H9 (cell line): ENCODE data around the gene DAPK1. TPM values are rescaled to one million over a fixed set of nuclear protein-coding genes. Genes with fewer than 3 reads are reported as not detected.

ENCODE experiments used
- DNase-seq: peaks from one replicate; pipeline ENCODE4 v3.0.0-alpha.2; 2017
- H2AFZ ChIP-seq: one replicate; pipeline ENCODE4 v1.6.1; 2013; ENCODE audit warnings: mild to moderate bottlenecking, low read length, control low read depth, moderate library complexity
- H2AK5ac ChIP-seq: 2 replicates; pipeline ENCODE4 v1.6.1; 2013; ENCODE audit warnings: low read length, control low read depth, mixed read lengths; ENCODE audit not compliant: insufficient read length
- H2BK120ac ChIP-seq: one replicate; pipeline ENCODE4 v1.6.1; 2013; ENCODE audit warnings: low read depth, mild to moderate bottlenecking, low read length, control low read depth, inconsistent platforms; ENCODE audit not compliant: poor library complexity, severe bottlenecking
- H2BK12ac ChIP-seq: 2 replicates; pipeline ENCODE4 v1.6.1; 2013; ENCODE audit warnings: low read length, control low read depth, mixed read lengths, low read depth; ENCODE audit not compliant: insufficient read length
- H2BK15ac ChIP-seq: 2 replicates; pipeline ENCODE4 v1.6.1; 2013; ENCODE audit warnings: low read depth, low read length, control low read depth
- H2BK20ac ChIP-seq: one replicate; pipeline ENCODE4 v1.6.1; 2013; ENCODE audit warnings: low read depth, mild to moderate bottlenecking, low read length, control low read depth, inconsistent platforms; ENCODE audit not compliant: poor library complexity, severe bottlenecking
- H2BK5ac ChIP-seq: 2 replicates; pipeline ENCODE4 v1.6.1; 2013; ENCODE audit warnings: low read length, control low read depth, mixed read lengths; ENCODE audit not compliant: insufficient read length
- H3K14ac ChIP-seq: 2 replicates; pipeline ENCODE4 v1.6.1; 2013; ENCODE audit warnings: low read length, control low read depth; ENCODE audit not compliant: insufficient read depth
- H3K18ac ChIP-seq: 2 replicates; pipeline ENCODE4 v1.6.1; 2013; ENCODE audit warnings: low read depth, mild to moderate bottlenecking, mixed read lengths, low read length, control low read depth; ENCODE audit not compliant: insufficient read length
- H3K23ac ChIP-seq: 2 replicates; pipeline ENCODE4 v1.6.1; 2013; ENCODE audit warnings: low read length, control low read depth, mixed read lengths, low read depth; ENCODE audit not compliant: insufficient read length
- H3K23me2 ChIP-seq: 2 replicates; pipeline ENCODE4 v1.6.1; 2013; ENCODE audit warnings: low read depth, mild to moderate bottlenecking, mixed read lengths, low read length, control low read depth; ENCODE audit not compliant: insufficient read length, poor library complexity, severe bottlenecking
- H3K27ac ChIP-seq: 2 replicates; pipeline ENCODE4 v1.5.1; 2013; ENCODE audit warnings: low read length, control low read depth, mixed read lengths, low read depth; ENCODE audit not compliant: insufficient read length
- H3K27me3 ChIP-seq: 2 replicates; pipeline ENCODE4 v1.6.1; 2013; ENCODE audit warnings: low read length, control low read depth, inconsistent platforms; ENCODE audit not compliant: insufficient read depth
- H3K4ac ChIP-seq: 2 replicates; pipeline ENCODE4 v1.6.1; 2013; ENCODE audit warnings: low read depth, mild to moderate bottlenecking, control low read depth, inconsistent platforms, low read length, moderate library complexity
- H3K4me1 ChIP-seq: 2 replicates; pipeline ENCODE4 v1.6.1; 2013; ENCODE audit warnings: low read length, control low read depth, inconsistent platforms; ENCODE audit not compliant: insufficient read depth
- H3K4me2 ChIP-seq: 2 replicates; pipeline ENCODE4 v1.6.1; 2013; ENCODE audit warnings: low read length, control low read depth, mixed read lengths; ENCODE audit not compliant: insufficient read length, insufficient read depth
- H3K56ac ChIP-seq: 2 replicates; pipeline ENCODE4 v1.6.1; 2013; ENCODE audit warnings: low read depth, mild to moderate bottlenecking, mixed read lengths, low read length, control low read depth; ENCODE audit not compliant: insufficient read length
- H3K79me1 ChIP-seq: 2 replicates; pipeline ENCODE4 v1.6.1; 2013; ENCODE audit warnings: low read depth, mild to moderate bottlenecking, moderate library complexity, low read length, control low read depth, inconsistent platforms; ENCODE audit not compliant: insufficient read depth, poor library complexity, severe bottlenecking
- H3K79me2 ChIP-seq: 2 replicates; pipeline ENCODE4 v1.6.1; 2013; ENCODE audit warnings: low read length, control low read depth, inconsistent platforms; ENCODE audit not compliant: insufficient read depth
- H3K9ac ChIP-seq: 2 replicates; pipeline ENCODE4 v1.6.1; 2013; ENCODE audit warnings: low read length, control low read depth, mixed read lengths; ENCODE audit not compliant: insufficient read length; ENCODE audit errors: extremely low read depth
- H3K9me3 ChIP-seq: one replicate; pipeline ENCODE4 v1.6.1; 2013; ENCODE audit warnings: low read depth, low read length, inconsistent platforms; ENCODE audit not compliant: control insufficient read depth
- H3T11ph ChIP-seq: one replicate; pipeline ENCODE4 v1.6.1; 2013; ENCODE audit warnings: mild to moderate bottlenecking, low read length, control low read depth, inconsistent platforms
- H4K20me1 ChIP-seq: one replicate; pipeline ENCODE4 v1.6.1; 2013; ENCODE audit not compliant: control insufficient read depth, insufficient read length, insufficient read depth
- H4K5ac ChIP-seq: 2 replicates; pipeline ENCODE4 v1.6.1; 2013; ENCODE audit warnings: low read depth, mild to moderate bottlenecking, mixed read lengths, low read length, control low read depth; ENCODE audit not compliant: insufficient read length
- H4K8ac ChIP-seq: replicated peaks from 2 replicates; pipeline ENCODE4 v1.6.1; 2013; ENCODE audit warnings: low read length, control low read depth, mixed read lengths, low read depth; ENCODE audit not compliant: insufficient read length
- H4K91ac ChIP-seq: 2 replicates; pipeline ENCODE4 v1.6.1; 2013; ENCODE audit warnings: low read depth, mild to moderate bottlenecking, moderate library complexity, mixed read lengths, low read length, control low read depth; ENCODE audit not compliant: insufficient read length
- H3K27ac Mint-ChIP-seq, 3 experiments: 2 replicates in 2 of 3; 3 replicates in 1 of 3; pipeline ENCODE4 v1.8.0; 2020 to 2021; ENCODE audit warnings: mixed read lengths in 3 of 3, mild to moderate bottlenecking in 1 of 3, moderate library complexity in 1 of 3
- H3K27me3 Mint-ChIP-seq: 2 replicates; pipeline ENCODE4 v1.8.0; 2021; ENCODE audit warnings: low read depth, mild to moderate bottlenecking, moderate library complexity, mixed read lengths
- H3K36me3 Mint-ChIP-seq, 3 experiments: 2 replicates in 2 of 3; 3 replicates in 1 of 3; pipeline ENCODE4 v1.8.0; 2020 to 2021; ENCODE audit warnings: low read depth in 3 of 3, mixed read lengths in 3 of 3; ENCODE audit not compliant: insufficient read depth in 1 of 3
- H3K4me1 Mint-ChIP-seq, 2 experiments: 2 replicates each; pipeline ENCODE4 v1.8.0; 2020; ENCODE audit warnings: mixed read lengths in 2 of 2
- H3K4me3 Mint-ChIP-seq, 2 experiments: 2 replicates in 1 of 2; 3 replicates in 1 of 2; pipeline ENCODE4 v1.8.0; 2020 to 2021; ENCODE audit warnings: mild to moderate bottlenecking in 2 of 2, mixed read lengths in 2 of 2, moderate library complexity in 1 of 2
- H3K9me3 Mint-ChIP-seq, 2 experiments: 2 replicates in 1 of 2; 3 replicates in 1 of 2; pipeline ENCODE4 v1.8.0; 2020; ENCODE audit warnings: mild to moderate bottlenecking in 2 of 2, mixed read lengths in 2 of 2, moderate library complexity in 1 of 2
- WGBS: extraction: QIAGEN DNeasy Blood & Tissue Kit; methylation state at CpG from one replicate; pipeline ENCODE4 v1.1.7; 2013; ENCODE audit warnings: missing lambda C conversion rate, low lambda C conversion rate, mixed read lengths; ENCODE audit not compliant: insufficient read length; ENCODE audit errors: extremely low coverage; 5-methylcytosine and 5-hydroxymethylcytosine counted together
- total RNA-seq: library from RNA; stranded (reverse); gene quantifications from 2 replicates; pipeline ENCODE4 v1.2.1, GENCODE V29; 2021
- TF ChIP-seq, protein P1 (sequence below): fragments of 200-600 bp; sonication (generic); conservative IDR thresholded peaks from 3 replicates; pipeline ENCODE4 v1.8.0; 2021; ENCODE audit warnings: antibody characterized with exemption, mild to moderate bottlenecking

The DAPK1 gene
- total RNA-seq, 1 experiment from 2014 or later, result 79.4 TPM

DNA sequence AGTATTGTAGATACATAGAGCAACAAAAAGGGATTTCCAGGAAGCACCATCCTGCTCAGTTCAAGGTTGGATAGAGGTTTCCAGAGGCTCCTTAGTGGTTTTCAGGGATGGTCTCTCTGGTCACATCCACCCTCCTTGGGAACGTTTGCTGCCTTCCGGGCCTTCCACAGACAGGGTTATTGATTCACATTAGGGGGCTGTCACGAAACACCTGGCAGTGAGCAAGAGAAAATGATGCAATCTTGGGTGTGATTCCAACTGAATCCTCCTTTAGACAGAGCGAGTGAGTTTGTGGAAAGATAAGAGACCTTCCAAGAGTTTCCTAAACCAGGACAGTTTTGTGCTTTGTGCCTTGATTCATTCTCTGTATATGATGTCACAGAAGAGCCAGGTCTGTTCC, 184.4 kb downstream of the DAPK1 start:
- Histone ChIP-seq H3K27me3 (no peaks in the 10 kb centered on the region), H2BK20ac (no peak overlapping the region), H3K79me1 (no peaks in the 10 kb centered on the region), H2BK12ac (no peak overlapping the region), H3K56ac (no peak overlapping the region), H3K23me2 (no peaks in the 10 kb centered on the region), H3K4ac (no peak overlapping the region), H3K14ac (no peak overlapping the region), H2BK15ac (no peak overlapping the region), H2BK5ac (no peak overlapping the region), H3K9me3 (no peaks in the 10 kb centered on the region), H2AK5ac (no peak overlapping the region), H3K79me2 (no peaks in the 10 kb centered on the region), H3K4me1 (no peaks in the 10 kb centered on the region), H3K9ac (no peak overlapping the region), H4K5ac (no peak overlapping the region), H3K18ac (no peak overlapping the region), H2AFZ (no peak overlapping the region), H4K8ac (no peak overlapping the region), H3K27ac (no peak overlapping the region), H3K4me2 (no peak overlapping the region), H3K23ac (no peak overlapping the region), H4K91ac (no peak overlapping the region), H4K20me1 (no peaks in the 10 kb centered on the region), H2BK120ac (no peak overlapping the region), H3T11ph (no peak overlapping the region)
- Mint-ChIP-seq H3K4me3 (no peak overlapping the region), H3K27me3 (no peaks in the 10 kb centered on the region), H3K9me3 (no peaks in the 10 kb centered on the region), H3K27ac (peak overlapping the region in 2 of 3 experiments; percentile 32 to 76; a peak in 3 of 7 replicates), H3K4me1 (peaks cover 13% of the 10 kb centered on the region in 2 experiments; a peak in 3 of 4 replicates), H3K36me3 (peaks cover 42 to 56% (median 55%) of the 10 kb centered on the region in 3 experiments; a peak in 6 of 7 replicates)
- no CpG with 5 or more reads among the region's 4 CpGs for WGBS
- DNase-seq, result no peak
- TF ChIP-seq, protein P1, sequence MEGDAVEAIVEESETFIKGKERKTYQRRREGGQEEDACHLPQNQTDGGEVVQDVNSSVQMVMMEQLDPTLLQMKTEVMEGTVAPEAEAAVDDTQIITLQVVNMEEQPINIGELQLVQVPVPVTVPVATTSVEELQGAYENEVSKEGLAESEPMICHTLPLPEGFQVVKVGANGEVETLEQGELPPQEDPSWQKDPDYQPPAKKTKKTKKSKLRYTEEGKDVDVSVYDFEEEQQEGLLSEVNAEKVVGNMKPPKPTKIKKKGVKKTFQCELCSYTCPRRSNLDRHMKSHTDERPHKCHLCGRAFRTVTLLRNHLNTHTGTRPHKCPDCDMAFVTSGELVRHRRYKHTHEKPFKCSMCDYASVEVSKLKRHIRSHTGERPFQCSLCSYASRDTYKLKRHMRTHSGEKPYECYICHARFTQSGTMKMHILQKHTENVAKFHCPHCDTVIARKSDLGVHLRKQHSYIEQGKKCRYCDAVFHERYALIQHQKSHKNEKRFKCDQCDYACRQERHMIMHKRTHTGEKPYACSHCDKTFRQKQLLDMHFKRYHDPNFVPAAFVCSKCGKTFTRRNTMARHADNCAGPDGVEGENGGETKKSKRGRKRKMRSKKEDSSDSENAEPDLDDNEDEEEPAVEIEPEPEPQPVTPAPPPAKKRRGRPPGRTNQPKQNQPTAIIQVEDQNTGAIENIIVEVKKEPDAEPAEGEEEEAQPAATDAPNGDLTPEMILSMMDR, result no peak
